Cardiac muscle cell (in vitro differentiated cells and primary cell): ENCODE measurements around the gene NKAIN1. TPM values are rescaled to one million over a fixed set of nuclear protein-coding genes. Genes with fewer than 3 reads are reported as not detected.
"Not testable (repeated sequence)": the region's sequence is repeated elsewhere in the genome, so short reads cannot be mapped to it uniquely, and the experiment has no call there.

Source experiments
- DNase-seq, 2 donors: peaks; one replicate each; pipeline versions ENCODE4 v3.0.0 to v3.0.0-alpha.2; 2010 to 2017; ENCODE audit warnings: low read depth in 1 of 2, low spot score in 1 of 2
- H3K27ac ChIP-seq: fragments of 200-600 bp; sonication (generic); 2 replicates; pipeline ENCODE4 v1.5.1; 2016
- H3K27me3 ChIP-seq: fragments of 200-600 bp; sonication (generic); 2 replicates; pipeline ENCODE4 v1.6.0; 2016; ENCODE audit warnings: control low read depth
- H3K36me3 ChIP-seq: fragments of 200-600 bp; sonication (generic); 2 replicates; pipeline ENCODE4 v1.5.1; 2016; ENCODE audit warnings: control low read depth
- H3K4me1 ChIP-seq: fragments of 200-600 bp; sonication (generic); 2 replicates; pipeline ENCODE4 v1.8.1; 2017; ENCODE audit warnings: low read depth, mild to moderate bottlenecking, mixed run types
- H3K4me3 ChIP-seq: fragments of 200-600 bp; sonication (generic); 2 replicates; pipeline ENCODE4 v1.5.1; 2016; ENCODE audit warnings: mild to moderate bottlenecking
- H3K9me3 ChIP-seq: fragments of 200-600 bp; sonication (generic); 2 replicates; pipeline ENCODE4 v1.5.1; 2017; ENCODE audit warnings: low read depth, mild to moderate bottlenecking, control low read depth
- polyA plus RNA-seq: library from polyadenylated mRNA; unstranded; fragments of >200 nt; fragmentation: Nextera tagmentation; extraction: Ambion mirVana; gene quantifications from 2 replicates; pipeline ENCODE4 v1.2.1, GENCODE V29; 2016
- total RNA-seq: library from RNA; depleted of rRNA; stranded (reverse); fragments of >200 nt; gene quantifications from 2 replicates; pipeline ENCODE4 v1.2.3, GENCODE V29; 2016
- TF ChIP-seq, protein P1 (sequence below): IDR thresholded peaks from 2 replicates; pipeline ENCODE4 v1.5.1; 2012; ENCODE audit warnings: low read depth, mild to moderate bottlenecking, low read length

NKAIN1 gene
- total and polyA plus RNA-seq, 2 experiments from 2014 or later: 1.9 to 2.8 TPM

DNA sequence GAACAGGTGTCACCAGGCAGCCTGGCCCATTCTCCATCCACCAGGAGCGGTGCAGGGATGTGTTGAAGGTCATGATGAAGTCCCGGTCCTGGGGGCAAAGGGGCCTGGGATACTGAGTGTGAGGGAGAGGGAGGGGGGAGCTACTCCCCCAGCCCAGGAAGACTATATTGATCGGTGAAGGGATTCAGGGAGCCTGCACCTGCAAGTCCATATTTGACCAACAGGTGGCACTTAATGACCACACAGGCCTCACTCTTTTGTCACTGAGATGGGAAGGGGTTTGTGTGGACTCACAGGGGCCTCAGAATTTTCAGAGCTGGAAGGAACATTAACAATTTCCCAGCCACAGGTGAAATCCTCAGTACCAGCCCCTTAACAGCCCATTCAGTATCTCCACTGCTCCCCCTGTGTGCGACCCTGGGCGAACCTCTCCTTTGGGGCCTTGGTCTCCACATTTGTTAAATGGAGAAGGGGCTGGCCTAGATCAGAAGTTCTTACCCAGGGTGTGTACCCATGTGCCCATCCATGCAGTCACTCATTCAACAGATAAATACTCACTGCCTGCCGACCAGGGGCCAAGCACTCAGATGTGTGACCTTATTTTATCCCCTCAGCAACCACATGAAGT, 55.6 kb downstream of the NKAIN1 start:
- Histone ChIP-seq H3K36me3 (no peaks in the 10 kb centered on the region), H3K4me3 (no peak overlapping the region), H3K4me1 (no peaks in the 10 kb centered on the region), H3K9me3 (no peaks in the 10 kb centered on the region), H3K27ac (no peak overlapping the region), H3K27me3 (peaks cover 6% of the 10 kb centered on the region)
- TF ChIP-seq, protein P1, sequence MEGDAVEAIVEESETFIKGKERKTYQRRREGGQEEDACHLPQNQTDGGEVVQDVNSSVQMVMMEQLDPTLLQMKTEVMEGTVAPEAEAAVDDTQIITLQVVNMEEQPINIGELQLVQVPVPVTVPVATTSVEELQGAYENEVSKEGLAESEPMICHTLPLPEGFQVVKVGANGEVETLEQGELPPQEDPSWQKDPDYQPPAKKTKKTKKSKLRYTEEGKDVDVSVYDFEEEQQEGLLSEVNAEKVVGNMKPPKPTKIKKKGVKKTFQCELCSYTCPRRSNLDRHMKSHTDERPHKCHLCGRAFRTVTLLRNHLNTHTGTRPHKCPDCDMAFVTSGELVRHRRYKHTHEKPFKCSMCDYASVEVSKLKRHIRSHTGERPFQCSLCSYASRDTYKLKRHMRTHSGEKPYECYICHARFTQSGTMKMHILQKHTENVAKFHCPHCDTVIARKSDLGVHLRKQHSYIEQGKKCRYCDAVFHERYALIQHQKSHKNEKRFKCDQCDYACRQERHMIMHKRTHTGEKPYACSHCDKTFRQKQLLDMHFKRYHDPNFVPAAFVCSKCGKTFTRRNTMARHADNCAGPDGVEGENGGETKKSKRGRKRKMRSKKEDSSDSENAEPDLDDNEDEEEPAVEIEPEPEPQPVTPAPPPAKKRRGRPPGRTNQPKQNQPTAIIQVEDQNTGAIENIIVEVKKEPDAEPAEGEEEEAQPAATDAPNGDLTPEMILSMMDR: peak; percentile 84
- DNase-seq: peak; percentile 49 to 73

DNA sequence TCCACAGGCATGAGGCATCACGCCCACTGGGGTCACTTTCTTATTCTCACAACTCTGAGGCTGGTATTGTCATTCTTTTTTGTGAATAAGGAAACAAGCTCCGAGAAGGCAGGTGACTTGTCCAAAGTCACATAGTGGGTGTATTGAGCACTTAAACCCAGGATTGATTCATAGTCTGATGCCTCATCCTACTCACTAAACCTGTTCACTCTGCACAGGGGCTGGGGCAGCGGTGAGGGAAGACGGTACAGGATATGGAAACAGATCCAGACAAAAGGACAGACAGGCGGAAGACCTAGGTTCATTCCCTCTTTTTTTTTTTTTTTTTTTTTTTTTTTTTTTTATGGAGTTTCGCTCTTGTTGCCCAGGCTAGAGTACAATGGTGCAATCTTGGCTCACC, 56.6 kb downstream of the NKAIN1 start:
- TF ChIP-seq, protein P1: no peak
- no peak overlapping the region for H3K27ac ChIP-seq
- no peaks in the 10 kb centered on the region for H3K36me3 ChIP-seq
- H3K4me1 ChIP-seq: no peaks in the 10 kb centered on the region
- H3K4me3 ChIP-seq: no peak overlapping the region
- H3K27me3 ChIP-seq: peaks cover 6% of the 10 kb centered on the region
- H3K9me3 ChIP-seq: no peaks in the 10 kb centered on the region
- DNase-seq: no peak

DNA sequence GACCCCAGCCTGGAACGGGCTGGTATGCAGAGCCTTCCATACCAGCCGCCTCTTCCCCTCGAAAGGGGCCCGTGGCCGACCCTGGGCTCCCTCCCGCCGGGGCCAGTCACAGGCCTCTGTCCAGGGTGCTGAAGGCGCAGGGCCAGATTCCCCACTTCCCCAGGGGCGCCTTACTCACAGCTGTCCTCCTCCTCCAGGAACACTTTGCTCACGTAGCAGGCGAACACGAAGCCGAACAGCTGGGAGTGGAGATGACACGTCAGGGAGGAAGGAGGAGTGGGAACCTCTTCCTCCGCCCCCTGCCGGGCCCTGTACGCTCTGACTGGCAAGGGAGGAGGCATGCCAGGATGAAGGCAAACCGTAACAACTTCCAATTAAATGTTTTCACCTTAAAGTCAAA, 57.3 kb downstream of the NKAIN1 start:
- DNase-seq: peak; percentile 92 to 95
- no peaks in the 10 kb centered on the region for H3K4me1 ChIP-seq
- no peaks in the 10 kb centered on the region for H3K9me3 ChIP-seq
- TF ChIP-seq, protein P1: peak; percentile 46
- H3K36me3 ChIP-seq: no peaks in the 10 kb centered on the region
- H3K27me3 ChIP-seq: peaks cover 6% of the 10 kb centered on the region
- no peak overlapping the region for H3K4me3 ChIP-seq
- no peak overlapping the region for H3K27ac ChIP-seq

DNA sequence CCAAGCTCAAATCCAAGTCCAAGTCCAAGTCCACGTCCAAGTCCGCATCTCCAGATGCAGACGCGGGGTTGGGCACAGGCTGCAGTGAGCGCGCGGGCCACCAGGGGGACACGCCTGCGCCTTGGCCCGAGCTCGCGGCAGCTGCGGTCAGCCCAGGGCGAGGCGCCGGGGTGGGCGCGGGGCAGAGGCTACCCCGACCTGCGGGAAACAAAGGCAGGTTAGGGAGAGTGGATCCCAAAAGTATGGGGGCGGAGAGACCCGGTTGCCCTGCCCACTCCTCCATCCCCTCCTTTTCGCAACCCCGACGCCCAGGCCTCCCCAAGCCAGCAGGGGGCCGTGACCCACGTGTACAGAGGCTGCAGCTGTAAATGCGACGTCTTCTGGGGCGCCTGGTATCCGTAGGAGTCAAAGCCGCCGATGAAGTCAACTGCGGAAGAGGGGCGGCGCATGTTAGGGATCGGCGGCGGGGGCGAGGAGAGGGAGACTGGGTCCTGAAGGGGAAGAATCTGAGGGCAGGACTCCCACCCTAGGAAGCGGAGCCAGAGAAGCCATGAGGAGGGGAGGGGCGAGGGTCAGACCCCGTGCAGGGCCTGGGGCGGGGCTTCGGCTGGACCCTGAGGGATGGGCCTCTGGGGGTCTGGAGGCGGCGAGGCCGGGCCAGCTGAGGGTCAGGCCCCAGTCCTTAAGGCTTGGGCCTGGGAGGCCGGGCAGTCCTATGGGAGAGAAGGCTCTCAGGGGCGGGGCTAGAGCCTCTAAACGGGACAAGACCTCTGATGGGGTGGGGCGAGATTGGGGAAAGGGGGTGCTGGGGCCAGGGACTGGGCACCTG, 58.0 kb downstream of the NKAIN1 start:
- Histone ChIP-seq H3K27ac (no peak overlapping the region), H3K9me3 (no peaks in the 10 kb centered on the region), H3K27me3 (peaks cover 6% of the 10 kb centered on the region), H3K4me1 (no peaks in the 10 kb centered on the region), H3K4me3 (no peak overlapping the region), H3K36me3 (no peaks in the 10 kb centered on the region)
- TF ChIP-seq, protein P1: peak; percentile 82
- DNase-seq: peak; percentile 61 to 66

DNA sequence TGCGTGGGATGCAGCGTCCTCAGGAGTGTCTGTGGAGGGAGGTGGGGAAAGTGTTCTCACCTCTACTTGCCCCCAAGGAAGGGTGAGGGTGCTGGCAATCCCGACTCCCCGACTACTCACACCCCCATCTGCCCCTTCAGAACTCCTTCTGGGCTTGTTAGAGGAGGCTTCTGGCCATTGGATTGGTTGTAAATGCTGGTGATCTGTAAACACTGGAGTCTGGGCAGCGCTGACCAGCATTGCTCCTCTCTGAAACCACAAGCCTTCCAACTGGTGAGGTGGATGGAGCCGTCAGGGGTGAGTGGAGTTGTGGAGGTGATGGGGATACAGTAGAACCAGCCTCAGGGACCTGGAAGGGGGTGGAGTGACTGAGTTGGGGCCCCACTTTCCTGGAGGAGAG, 59.3 kb downstream of the NKAIN1 start:
- TF ChIP-seq, protein P1: no peak
- H3K27ac ChIP-seq: no peak overlapping the region
- peak in 1 of 2 donors; percentile 23 for DNase-seq
- no peak overlapping the region for H3K4me3 ChIP-seq
- no peaks in the 10 kb centered on the region for H3K9me3 ChIP-seq
- H3K4me1 ChIP-seq: no peaks in the 10 kb centered on the region
- H3K27me3 ChIP-seq: peaks cover 6% of the 10 kb centered on the region
- no peaks in the 10 kb centered on the region for H3K36me3 ChIP-seq

DNA sequence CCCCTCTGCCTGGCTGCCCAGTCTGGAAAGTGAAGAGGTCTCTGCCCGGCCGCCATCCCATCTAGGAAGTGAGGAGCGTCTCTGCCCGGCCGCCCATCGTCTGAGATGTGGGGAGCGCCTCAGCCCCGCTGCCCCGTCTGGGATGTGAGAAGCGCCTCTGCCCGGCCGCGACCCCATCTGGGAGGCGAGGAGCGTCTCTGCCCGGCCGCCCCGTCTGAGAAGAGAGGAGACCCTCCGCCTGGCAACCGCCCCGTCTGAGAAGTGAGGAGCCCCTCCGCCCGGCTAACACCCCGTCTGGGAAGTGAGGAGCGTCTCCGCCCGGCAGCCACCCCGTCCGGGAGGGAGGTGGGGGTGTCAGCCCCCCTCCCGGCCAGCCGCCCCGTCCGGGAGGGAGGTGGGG, 63.4 kb downstream of the NKAIN1 start:
- H3K4me1 ChIP-seq, H3K9me3 ChIP-seq, H3K27me3 ChIP-seq, H3K4me3 ChIP-seq, H3K27ac ChIP-seq, H3K36me3 ChIP-seq, DNase-seq: not testable (repeated sequence)
